Right renal pelvis (tissue), 4 donors: ENCODE data around the gene RUFY1. TPM values are rescaled to one million over a fixed set of nuclear protein-coding genes. Genes with fewer than 3 reads are reported as not detected.
A peak's percentile ranks its signal among the peaks of the same experiment; 100 is the strongest.

Experiments
- DNase-seq, 4 donors: peaks; one replicate each; pipeline ENCODE4 v3.0.0-alpha.2; 2013; ENCODE audit warnings: low read depth in 4 of 4, low spot score in 3 of 4, missing footprints in 1 of 4
- polyA plus RNA-seq, 4 donors: library from polyadenylated mRNA; unstranded; fragments of 120-200 nt; gene quantifications; one replicate each; pipeline ENCODE4 v1.2.1, GENCODE V29; 2013; ENCODE audit not compliant: insufficient read length in 4 of 4

Gene RUFY1
- polyA plus RNA-seq, 4 donors = 69.1 to 81.4 (median 78.7) TPM

DNA sequence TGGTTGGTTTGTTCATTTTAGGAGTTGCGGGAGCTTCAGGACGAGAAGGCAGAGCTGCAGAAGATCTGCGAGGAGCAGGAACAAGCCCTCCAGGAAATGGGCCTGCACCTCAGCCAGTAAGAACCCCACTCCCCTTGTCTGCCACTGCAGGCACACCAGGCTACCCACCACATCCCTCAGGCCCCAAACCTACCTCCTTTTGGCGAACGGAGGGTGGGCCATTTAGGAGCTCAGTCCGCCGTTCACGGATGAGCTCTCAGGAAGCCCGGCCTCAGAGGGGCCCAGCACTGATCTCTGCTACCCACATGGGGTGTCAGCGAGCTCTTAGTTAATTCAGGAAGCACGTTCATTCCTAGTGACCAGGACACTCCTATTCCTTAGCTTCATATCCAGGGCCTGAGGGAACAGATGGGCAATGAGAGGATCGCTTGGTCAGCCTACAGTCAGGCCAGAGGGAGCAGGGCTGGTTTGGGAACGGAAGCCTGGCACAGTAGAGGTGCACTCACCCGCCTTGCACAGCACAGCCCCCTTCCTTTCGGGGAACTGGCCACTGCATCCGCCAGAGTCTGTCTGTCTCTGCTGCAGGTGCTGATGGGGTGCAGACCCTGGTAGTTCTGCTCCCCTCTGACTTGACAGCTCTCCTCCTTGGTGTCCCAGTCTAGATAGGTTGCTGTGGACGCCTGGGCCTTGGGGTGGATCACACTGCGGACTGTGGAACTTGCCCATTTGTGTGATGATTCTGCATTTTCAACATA, 51.7 kb downstream of the RUFY1 start:
- no peak for DNase-seq

DNA sequence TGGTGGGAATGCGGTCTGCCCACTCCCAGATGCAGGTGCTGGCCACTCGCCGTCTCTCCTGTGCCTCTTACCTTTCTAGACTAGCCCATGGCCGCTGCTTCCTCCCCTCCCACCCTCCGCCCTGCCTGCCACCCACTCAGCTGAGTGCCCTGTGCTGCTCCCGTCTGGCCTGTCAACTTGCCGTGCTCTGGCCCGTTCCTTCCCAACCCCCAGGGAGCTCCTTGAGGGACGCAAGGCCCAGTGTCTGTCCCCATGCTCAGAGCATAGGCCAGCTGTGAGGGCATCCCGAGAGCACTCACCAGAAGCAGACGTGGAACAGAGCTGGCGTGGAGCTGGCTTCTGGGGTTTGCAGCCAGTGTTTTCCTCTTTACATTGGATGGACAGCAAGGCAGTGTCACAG, 53.0 kb downstream of the RUFY1 start:
- no peak for DNase-seq

GRCh38 chr5:179605026-179605833, 54.9 kb downstream of the RUFY1 start:
- no peak for DNase-seq

GRCh38 chr5:179606071-179606909, 55.9 kb downstream of the RUFY1 start:
- DNase-seq = no peak

DNA sequence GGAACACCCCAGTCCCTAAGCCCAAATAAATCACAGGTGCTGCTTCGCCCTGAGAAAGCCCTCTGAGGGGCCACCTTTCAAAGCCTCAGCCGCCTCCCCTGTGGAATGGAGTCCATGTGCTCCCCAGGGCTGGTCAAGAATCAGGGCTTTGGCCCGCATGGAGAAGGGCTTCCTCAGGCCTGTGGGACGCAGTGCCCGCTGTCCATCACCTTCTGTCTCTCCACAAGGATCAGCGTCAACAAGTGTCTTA, 56.5 kb downstream of the RUFY1 start:
- DNase-seq = no peak

GRCh38 chr5:179607160-179607931, 57.0 kb downstream of the RUFY1 start:
- DNase-seq = no peak

- no peak for DNase-seq
Observed at GRCh38 chr5:179608131-179608581, 57.8 kb downstream of the RUFY1 start.

DNA sequence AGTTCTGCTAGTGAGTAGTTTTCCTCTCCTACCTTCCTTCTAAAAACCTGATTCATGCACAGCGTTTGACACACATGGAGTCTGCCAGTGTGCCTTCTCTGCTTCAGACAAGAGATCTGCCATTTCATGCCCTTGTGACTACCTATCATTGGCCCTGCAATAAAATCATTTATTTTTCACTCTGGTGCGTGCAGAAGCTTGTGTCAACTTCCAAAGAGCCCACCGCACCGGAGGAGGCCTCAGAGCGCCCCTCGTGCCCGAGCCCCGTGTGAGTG, 59.4 kb downstream of the RUFY1 start:
- no peak for DNase-seq

DNA sequence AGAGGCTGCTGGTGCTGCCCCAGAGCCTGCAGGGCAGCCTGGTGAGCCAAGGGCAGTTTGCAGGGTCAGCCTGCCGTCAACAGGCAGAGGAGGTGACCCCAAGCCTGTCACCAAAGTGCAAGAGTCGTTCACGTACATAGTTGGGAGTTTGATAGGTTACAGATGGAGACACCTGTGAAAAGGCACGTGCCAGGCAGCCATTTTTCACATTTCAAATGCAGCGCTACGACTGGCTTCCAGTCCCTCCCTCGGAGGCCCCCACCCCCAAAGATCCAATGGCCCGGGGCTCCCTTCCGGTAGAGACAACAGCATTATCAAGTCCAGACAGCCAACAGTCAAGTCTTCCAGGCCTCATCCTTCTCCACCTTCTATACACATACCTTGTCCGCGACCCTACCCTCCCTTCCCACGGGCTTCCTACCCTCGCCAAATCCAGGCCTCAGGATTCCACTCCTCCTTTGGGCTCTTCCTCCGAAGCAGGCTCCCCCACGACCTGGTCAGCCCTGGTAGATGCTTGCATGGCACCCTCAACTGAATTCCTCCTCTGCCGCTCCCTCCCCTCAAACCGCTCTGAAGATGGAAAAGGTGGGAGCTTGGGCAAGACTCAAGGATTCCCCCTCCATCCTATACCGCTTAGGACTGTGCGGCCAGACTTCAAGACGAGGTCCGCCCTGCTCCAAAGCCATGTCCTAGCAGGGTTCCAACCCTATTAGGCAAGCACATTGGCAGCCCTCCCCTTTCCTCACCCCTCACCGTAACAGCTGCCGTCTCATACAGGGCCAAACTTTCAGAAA, 60.0 kb downstream of the RUFY1 start:
- DNase-seq = no peak

DNA sequence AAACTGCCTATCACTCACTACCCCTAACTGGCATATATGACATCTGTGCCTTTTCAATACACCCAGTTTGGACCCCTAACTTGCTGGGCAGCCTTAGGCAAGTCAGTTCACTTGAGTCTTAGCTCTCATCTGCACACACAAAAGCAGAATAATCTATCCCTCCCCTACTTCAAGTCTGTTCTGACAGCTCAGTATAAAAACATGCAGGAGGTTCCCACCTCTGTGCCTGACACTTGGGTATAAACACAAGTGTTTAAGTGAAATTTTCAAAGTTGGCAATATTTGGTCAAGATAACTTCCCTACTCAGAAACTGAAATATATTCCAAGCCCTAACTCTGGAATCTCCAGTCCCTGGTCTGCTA, 60.5 kb downstream of the RUFY1 start:
- DNase-seq = no peak

GRCh38 chr5:179612577-179613459, 62.5 kb downstream of the RUFY1 start:
- no peak for DNase-seq

- peak in 2 of 4 donors; percentile 44 to 51 for DNase-seq
Observed at GRCh38 chr5:179613460-179614071, 63.2 kb downstream of the RUFY1 start.

- DNase-seq = no peak
Observed at GRCh38 chr5:179614745-179615144, 64.4 kb downstream of the RUFY1 start.

- no peak for DNase-seq
Observed at GRCh38 chr5:179615203-179615602, 64.8 kb downstream of the RUFY1 start.

- no peak for DNase-seq
Observed at GRCh38 chr5:179616002-179616594, 65.7 kb downstream of the RUFY1 start.

DNA sequence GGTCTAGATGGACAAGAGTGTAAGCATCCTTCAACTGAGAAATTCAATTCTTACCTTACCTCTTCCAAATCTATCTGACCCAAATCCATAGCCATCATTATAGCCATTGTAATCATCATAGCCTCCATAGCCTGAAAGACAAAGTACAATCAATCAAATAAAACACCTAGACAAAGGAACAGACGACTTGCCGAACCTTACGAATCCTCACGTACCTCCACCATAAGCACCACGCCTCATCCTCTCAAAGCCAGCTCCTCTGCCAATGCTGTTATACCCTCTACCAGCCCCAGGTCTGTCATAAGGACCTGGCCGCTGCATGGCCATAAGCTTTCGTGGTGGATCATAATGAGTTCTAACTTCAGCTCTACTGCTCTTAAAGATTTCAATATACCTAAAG, 67.6 kb downstream of the RUFY1 start:
- DNase-seq = no peak

- DNase-seq = no peak
Observed at GRCh38 chr5:179618923-179619554, 68.7 kb downstream of the RUFY1 start.

DNA sequence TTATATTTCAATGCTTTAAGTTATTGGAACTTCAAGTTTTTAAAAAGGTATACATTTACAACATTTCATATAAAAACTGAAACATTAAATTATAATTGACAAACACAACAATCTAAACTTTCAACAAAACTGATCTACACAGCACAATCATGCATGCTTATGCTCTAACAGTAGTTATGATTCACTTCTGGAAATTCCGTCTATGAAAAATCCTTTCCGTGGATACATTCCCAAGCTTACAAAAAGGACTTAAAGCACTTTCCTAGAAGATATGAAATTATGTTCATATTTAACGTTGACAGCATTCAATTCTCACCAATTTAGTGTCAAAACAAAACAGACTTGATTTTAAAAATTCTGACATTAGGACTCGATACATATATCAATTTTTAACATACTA, 69.4 kb downstream of the RUFY1 start:
- no peak for DNase-seq
